HG02970 (cell line): Measurements from ENCODE around the gene OR2V2.
"Not testable (repeated sequence)": the region's sequence is repeated elsewhere in the genome, so short reads cannot be mapped to it uniquely, and the experiment has no call there.

Source experiments
- ATAC-seq: cut with Tn5 transposase; IDR thresholded peaks from one replicate; pipeline ENCODE4 v1.9.1; 2021; ENCODE audit warnings: mild to moderate bottlenecking, moderate library complexity, moderate number of reproducible peaks; ENCODE audit not compliant: unreplicated experiment, low FRiP score

The OR2V2 gene

DNA sequence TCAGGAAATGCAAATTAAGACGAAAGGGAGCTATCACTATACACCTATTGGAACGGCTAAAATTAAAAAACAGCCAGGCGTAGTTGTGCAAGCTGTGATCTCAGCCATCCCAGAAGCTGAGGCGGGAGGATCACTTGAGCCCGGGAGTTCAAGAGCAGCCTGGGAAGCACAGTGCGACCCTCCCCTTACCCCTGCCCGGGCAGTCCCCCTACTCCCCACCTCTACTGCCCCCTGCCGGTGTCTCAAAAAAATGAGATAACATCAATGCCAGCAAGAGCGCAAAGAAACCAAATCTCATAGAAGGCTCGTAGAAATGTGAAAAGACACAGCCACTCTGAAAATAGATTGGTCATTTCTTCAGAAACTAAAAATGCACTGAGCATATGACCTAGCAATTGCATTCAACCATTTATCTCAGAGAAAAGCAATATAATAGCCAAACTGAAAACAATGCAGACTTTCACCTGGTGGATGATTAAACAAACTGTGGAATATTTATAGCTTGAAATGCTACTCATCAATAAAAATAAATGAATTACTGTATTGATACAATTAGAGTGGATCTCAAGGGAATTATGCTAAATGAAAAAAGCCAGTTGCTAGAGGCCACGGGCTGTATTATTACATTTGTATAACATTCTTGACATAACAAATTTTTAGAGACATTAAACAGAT, 20.6 kb downstream of the OR2V2 start:
- no peak for ATAC-seq

DNA sequence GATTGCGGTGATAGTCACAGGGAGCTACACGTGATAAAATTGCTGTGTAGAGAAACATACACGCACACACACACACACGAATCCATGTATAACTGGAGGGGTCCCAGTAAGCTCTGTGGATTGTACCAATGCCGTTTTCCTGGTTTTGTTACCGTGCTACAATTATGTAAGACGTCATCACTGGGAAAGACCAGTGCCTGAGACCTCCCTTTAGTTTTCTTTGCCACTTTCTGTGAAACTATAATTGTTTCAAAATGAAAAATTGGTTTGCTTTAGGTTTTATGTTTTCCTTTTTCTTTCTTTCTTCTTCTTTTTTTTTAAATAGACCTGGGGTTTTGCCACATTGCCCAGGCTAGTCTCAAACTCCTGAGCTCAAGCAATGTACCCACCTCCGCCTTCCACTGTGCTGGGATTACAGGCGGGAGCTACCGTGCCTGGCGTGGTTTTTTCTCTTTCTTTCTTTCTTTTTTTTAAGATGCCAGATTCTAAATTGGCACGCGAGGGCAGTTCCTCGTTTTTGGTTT, 21.3 kb downstream of the OR2V2 start:
- ATAC-seq = no peak

DNA sequence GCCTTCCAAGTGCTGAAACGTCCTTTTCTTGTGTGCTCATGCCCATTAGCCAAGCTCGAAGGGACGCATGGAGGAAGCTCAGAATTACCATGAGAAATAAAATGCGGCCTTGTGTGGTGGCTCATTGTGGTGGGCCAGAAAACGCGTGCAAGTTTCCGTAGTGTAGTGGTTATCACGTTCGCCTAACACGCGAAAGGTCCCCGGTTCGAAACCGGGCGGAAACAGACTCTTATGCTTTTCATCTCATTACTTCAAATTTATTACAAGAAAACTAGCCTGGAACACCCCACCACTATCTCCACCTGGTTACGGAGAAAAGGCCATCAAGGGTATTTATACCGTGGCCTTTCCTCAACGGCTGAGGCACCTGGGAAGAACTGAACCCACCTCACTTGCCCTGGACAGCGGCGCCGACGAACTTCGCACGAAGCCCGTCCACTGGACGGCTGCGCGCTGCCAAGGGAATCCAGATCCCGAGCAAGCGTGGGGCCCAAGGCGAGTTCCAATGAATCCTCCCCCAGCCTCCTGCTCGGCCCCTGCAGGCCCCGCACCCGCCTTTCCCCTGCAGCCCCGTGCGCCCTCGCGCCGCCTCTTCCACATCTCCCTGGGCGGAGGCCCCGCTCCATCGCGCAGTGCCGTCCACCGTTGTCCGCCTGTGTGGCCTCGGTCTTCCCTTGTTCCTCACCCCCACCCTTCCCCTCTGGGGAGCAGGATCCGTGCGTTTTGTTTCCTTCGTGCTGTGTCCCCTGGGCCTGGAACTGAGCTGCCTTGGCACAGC, 22.3 kb downstream of the OR2V2 start:
- not testable (repeated sequence) for ATAC-seq

DNA sequence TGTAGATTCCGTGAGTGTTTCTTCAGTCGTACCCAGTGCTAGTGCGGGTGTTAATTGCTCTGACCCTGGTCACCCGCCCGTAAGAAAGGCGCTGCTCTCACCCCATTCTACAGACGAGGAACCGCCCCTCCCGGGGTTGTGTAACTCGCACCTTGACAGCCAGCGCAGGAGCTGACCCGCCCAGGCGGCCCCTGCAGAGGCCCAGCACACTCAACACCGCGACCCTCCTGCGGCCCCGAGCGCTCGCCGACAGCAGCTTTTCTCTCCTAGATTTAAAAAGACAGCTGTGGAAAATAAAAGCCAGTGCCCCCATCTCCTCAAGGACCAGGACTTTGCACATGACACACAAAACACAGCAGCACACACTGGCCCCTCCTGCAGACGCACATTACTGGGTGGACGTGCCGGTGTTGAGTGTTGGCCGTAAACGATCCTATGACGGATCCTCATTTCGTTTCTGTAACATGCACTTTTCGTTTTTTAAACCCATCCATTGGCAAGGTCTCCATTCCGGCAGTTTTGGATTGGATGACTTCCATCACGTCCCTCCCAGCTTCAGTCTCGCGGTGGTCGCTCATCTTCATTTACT, 22.9 kb downstream of the OR2V2 start:
- ATAC-seq = no peak

DNA sequence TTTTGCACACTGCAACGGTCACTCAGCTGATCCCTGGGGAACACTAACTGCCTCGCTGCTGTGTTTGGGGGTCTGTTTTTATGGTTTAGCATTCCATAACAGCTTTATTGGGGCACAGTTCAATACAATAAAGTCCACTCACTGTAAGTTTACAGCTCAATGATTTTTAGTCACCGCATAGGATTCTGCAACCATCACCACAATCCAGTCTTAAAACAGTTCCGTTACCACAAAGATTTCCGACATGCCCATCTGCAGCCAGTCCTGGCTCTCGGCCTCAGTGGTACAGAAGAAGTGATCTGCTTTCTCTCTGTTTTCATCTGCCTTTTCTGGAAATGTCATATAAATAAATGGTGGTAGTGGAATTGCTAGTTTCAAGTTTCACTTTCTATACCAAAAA, 23.6 kb downstream of the OR2V2 start:
- ATAC-seq = no peak

DNA sequence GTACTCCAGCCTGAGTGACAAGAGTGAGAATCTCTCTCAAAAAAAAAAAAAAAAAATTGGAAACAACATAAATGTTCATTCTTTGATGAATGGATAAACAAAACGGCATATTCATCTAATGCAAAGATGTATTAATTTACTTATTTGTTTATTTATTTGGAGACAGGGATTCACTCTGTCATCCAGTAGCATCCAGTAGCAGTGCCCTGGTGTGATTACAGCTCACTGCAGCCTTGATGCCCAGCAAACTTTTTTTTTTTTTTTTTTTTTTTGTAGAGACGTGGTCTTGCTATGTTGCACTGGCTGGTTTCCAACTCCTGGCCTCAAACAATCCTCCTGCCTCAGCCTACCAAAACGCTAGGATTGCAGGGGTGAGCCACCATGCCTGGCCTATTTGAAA, 24.4 kb downstream of the OR2V2 start:
- ATAC-seq = no peak

DNA sequence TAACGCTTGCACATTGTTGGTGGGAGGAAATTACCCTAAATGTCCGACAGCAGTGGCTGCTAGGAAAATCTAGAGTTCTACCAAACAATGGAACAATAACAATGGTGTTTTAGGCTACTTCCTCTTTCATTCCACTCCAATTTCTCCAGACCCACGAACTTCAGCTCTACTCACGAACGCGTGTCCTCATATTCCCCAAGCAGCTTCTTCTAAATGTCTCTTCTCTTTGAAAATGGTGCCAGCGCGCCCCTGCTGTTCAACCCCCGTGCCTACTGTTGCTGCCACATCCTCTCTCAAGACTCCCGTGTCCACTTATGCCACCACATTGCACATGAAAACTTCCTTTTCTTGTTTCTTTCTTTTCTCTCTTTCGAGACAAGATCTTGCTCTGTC, 25.6 kb downstream of the OR2V2 start:
- ATAC-seq = peak; percentile 15

DNA sequence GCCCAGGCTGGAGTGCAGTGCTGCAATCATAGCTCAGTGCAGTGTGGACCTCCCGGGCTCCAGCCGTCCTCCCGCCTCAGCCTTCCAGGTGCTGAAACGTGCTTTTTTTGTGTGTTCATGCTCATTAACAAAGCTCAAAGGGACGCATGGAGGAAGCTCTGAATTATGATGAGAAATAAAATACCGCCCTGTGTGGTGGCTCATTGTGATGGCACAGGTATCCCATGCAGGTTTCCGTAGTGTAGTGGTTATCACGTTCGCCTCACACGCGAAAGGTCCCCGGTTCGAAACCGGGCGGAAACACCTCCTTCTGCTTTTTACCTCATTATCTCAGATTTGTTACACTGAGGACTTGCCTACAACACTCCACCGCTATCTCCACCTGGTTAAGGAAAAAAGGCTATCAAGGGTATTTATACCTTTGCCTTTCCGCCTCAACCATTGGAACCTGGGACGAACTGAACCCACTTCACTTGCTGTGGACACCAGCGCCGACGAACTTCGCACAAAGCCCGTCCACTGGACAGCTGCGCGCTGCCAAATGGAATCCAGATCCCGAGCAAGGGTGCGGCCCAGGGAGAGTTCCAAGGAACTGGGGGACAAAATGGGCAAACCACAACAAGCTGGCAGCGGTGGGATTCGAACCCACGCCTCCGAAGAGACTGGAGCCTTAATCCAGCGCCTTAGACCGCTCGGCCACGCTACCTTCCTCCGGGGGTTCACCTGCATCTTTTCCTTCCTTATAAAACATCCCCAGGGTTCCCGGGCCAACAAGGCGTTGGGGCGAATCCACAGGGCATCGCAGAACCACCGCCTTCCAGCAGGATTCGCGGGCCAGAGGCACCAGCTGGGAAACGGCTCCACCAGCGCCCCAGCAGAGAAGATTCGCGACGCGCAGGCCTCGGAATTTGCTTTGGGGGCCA, 26.3 kb downstream of the OR2V2 start:
- peak; percentile 49 for ATAC-seq

DNA sequence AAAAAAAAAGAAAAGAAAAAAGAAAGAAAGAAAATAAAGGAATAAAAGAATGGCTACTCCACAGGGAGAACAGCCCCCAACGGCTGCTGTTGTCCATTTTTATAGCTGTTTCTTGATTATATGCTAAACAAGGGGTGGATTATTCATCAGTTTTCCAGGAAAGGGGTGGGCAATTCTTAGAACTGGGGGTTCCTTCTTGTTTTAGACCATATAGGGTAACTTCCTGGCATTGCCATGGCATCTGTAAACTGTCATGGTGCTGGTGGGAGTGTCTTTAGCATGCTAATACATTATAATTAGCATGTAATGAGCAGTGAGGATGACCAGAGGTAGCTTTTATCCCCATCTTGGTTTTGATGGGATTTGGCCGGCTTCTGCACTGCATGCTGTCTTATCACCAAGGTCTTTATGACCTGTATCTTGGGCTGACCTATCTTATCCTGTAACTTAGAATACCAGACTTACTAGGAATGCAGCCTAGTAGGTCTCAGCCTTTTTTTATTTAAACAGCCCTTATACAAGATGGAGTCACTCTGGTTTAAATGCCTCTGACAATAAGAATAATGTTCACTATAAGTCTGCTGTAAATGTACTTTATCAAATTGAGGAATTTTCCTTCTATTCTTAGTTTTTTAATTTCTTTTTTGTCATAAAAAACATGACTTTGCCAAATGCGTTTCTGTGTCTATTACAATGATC, 29.0 kb downstream of the OR2V2 start:
- no peak for ATAC-seq

DNA sequence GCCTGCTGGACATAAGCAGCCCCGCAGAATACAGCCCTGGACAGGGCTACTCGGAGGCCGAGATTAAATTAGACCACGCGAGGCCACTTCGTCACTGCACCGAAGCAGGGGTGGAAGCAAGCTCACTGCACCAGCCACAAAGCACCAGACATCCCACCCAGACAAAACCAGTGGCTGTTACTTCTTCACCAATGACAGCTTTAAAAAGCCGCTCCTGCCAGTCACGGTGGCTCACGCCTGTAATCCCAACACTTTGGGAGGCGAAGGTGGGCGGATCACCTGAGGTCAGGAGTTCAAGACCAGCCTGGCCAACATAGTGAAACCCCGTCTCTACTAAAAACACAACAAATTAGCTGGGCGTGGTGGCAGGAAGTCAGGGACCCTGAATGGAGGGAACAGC, 30.2 kb downstream of the OR2V2 start:
- not testable (repeated sequence) for ATAC-seq

DNA sequence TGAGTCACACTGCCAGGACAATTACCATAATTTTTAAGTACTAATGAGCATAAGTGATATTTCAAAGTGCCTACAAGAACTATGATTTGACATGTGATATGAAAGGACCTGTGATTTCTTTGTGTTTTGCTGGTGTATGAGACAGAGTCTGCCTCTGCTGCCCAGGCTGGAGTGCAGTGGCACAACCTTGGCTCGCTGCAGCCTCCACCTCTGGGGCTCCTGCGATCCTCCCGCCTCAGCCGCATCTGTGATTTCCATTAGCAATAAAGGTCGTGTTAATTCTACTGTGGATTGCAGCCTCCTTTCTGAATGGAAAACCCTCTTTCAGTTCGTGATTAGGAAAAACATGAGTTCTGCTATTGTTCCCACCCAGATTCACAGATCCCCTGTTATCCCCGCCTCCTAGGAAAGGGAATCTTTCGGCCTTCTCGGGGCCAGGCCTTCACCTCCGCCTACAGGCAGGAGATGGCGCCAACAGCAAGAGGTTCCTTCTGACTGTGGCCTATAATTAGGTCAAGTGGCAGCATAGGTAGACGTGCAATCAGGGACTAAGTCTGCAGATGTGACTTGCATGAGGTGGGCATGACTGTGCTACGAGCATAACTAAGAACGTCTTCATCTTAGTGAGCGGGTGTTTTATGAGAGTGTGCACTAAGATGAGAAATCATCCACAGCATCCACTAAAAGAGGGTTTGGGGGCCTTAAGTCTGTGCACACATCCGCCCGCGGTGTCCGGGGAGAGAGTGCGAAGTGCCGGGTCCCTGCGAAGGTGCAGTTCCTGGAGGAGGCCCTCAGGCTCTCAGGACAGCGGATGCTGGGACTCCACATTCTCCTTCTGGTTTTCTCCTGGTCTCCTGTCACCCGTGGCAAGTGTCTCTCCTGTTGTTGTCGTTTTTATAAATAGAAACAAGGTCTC, 34.5 kb downstream of the OR2V2 start:
- no peak for ATAC-seq

DNA sequence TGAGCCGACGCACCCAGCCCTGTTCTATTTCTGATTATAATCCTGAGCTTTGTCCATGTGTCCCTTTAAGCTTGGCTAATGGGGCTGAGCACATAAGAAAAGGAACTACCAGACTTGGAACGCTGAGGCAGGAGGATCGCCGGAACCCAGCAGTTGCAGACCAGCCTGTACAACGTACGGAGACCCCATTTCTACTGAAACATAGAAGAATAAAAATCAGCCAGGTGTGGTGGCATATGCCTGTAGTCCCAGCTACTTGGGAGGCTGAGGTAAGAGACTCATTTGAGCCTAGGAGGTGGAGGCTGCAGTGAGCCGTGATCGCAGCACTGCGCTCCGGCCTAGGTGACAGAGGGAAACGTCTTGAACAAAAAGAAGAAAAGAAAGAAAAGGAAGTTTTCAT, 35.3 kb downstream of the OR2V2 start:
- no peak for ATAC-seq

DNA sequence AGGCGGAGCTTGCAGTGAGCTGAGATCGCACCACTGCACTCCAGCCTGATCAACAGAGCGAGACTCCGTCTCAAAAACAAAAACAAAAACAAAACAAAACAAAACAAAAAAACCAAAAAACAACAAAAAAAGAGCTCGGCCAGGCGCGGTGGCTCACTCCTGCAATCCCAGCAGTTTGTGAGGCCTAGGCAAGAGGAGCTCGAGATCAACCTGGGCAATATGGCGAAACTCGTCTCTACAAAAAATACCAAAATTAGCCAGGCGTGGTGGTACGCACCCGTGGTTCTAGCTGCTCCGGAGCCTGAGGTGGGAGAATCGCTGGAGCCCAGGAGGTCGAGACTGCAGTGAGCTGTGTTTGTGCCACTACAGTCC, 37.4 kb downstream of the OR2V2 start:
- ATAC-seq = no peak

DNA sequence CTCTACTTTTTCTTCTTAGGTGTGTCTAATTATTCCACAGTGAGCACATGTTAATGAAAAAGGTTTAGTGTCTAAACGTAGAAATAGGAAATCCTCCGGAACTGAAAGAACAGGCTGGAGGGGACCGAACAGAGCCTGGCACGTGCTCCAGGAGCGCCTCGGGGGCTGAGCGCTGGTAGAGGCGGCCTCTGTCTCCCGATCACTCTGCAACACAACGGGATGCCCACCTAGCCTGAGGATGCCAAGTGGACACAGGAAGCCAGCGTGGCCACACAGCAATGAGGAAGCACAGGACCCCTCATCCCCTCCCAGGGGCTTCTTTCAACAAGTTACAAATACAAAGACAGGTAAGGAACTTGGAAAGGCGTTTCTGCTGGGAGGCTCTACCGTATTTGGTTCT, 38.2 kb downstream of the OR2V2 start:
- ATAC-seq = no peak

DNA sequence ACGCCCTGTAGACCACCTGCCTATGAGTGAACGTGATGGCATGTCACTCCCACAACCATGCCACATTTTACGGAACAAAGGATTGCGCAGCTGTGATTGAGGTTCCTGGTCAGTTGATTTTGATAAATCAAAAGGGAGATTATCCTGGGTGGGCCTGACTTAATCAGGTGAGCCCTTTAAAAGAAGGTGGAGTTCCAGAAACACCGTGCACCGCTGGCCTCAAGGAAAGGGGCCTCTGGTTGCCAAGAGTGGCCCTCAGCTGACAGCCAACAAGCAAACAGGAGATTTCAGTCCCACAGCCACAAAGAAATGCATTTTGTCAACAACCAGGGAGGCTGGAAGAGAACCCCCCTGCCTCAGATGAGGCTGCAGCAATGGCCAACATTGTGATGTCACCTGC, 38.6 kb downstream of the OR2V2 start:
- ATAC-seq = no peak

DNA sequence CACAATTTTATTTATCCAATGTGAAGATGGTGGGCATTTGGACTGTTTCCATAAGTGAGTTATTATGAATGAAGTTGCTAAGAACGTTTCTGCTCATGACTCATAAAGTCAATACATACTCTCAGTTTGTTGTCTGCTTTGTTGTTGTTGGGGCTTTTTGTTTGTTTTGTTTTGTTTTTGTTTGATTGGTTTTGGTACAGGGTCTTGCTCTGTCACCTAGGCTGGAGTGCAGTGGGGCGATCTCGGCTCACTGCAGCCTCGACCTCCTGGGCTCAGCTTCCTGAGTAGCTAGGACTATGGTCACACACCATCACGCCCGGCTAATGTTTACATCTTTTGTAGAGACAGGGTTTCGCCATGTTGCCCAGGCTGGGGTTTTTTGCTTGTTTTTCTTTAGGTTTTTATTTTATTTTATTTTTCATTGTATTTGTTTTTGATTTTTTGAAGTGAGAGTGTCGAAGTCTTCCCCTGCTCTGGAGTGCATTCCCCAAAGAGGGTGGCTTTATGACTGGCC, 39.7 kb downstream of the OR2V2 start:
- no peak for ATAC-seq

DNA sequence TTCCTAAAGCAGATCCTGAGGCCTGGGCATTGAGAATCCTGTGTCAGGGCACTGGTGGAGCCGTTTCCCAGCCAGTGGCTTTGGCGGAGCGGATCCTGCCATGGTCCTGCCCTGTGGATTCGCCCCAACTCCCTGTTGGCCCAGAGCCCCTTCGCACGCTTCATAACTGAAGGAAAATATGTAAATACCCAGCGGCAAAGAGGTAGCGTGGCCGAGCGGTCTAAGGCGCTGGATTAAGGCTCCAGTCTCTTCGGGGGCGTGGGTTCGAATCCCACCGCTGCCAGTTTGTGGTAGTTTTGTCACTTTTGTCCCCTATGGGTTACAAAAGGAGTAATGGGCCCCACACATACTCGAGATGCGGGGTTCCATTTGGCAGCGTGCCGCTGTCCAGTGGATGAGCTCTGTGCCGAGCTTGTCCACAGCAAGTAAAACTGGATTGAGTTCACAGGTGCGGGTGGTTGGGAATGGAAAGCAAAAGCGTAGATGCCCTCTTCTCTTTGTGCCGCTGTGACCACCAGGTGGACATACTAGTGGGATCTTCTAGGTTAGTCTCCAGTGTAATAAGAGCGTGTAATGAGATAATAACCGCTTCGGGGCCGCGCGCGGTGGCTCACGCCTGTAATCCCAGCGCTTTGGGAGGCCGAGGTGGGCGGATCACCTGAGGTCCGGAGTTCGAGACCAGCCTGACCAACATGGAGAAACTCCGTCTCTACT, 40.3 kb downstream of the OR2V2 start:
- ATAC-seq = no peak

DNA sequence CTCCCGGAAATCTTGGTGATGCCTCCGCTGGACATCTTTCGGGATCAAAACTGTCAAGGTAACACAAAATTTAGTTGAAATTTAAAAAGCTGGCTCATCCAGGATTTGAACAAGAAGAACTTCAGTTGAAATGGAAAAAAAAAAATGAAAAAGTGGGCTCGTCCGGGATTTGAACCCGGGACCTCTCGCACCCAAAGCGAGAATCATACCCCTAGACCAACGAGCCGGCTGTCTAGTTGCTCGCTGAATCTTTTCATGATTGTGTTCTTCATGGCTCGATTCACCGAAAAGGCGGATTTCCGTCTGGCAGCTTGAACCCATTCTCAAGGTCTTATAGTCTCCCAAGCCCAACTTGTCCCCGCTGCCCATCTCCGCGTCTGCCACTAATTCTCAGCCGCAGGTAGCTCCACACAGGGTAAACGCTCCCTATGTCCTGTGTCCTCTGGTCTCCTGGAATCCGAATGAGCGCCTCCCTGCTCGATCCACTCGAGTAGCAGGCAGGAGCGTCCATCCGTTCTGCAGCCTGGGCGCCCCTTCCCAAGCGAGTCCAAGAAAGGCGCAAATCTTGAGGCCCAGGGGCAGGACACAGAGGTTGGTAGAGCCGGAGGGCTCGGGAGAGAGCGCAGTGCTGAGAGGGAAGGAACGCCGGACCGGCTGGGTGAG, 41.4 kb downstream of the OR2V2 start:
- no peak for ATAC-seq
